GM23248 (cell line): ENCODE results near the gene PGA4. TPM values are rescaled to one million over a fixed set of nuclear protein-coding genes. Genes with fewer than 3 reads are reported as not detected.

ENCODE experiments used
- DNase-seq: peaks from one replicate; pipeline ENCODE4 v3.0.0-alpha.2; 2015
- H2AFZ ChIP-seq: fragments of 200-600 bp; sonication (generic); 2 replicates; pipeline ENCODE4 v1.6.1; 2016; ENCODE audit warnings: antibody characterized with exemption
- H3F3A ChIP-seq: fragments of 200-600 bp; sonication (generic); 2 replicates; pipeline ENCODE4 v1.6.1; 2016; ENCODE audit warnings: mild to moderate bottlenecking, antibody characterized with exemption, mixed run types; ENCODE audit not compliant: insufficient read depth
- H3K27ac ChIP-seq: fragments of 200-600 bp; sonication (generic); 2 replicates; pipeline ENCODE4 v1.5.1; 2016; ENCODE audit warnings: mild to moderate bottlenecking
- H3K27me3 ChIP-seq: fragments of 200-600 bp; sonication (generic); replicated peaks from 2 replicates; pipeline ENCODE4 v1.6.1; 2016; ENCODE audit warnings: mild to moderate bottlenecking; ENCODE audit not compliant: insufficient read depth
- H3K36me3 ChIP-seq: fragments of 200-600 bp; sonication (generic); 2 replicates; pipeline ENCODE4 v1.6.1; 2016; ENCODE audit warnings: low read depth, mild to moderate bottlenecking
- H3K4me1 ChIP-seq: fragments of 200-600 bp; sonication (generic); 2 replicates; pipeline ENCODE4 v1.6.1; 2016; ENCODE audit warnings: mild to moderate bottlenecking; ENCODE audit not compliant: insufficient read depth
- H3K4me2 ChIP-seq: fragments of 200-600 bp; sonication (generic); one replicate; pipeline ENCODE4 v1.6.1; 2016; ENCODE audit warnings: mild to moderate bottlenecking; ENCODE audit not compliant: unreplicated experiment
- H3K4me3 ChIP-seq: fragments of 200-600 bp; sonication (generic); 2 replicates; pipeline ENCODE4 v1.5.1; 2016; ENCODE audit warnings: mild to moderate bottlenecking
- H3K79me2 ChIP-seq: fragments of 200-600 bp; sonication (generic); 2 replicates; pipeline ENCODE4 v1.6.1; 2016; ENCODE audit warnings: mild to moderate bottlenecking; ENCODE audit not compliant: insufficient read depth
- H3K9ac ChIP-seq: fragments of 200-600 bp; sonication (generic); 2 replicates; pipeline ENCODE4 v1.6.1; 2016; ENCODE audit warnings: mild to moderate bottlenecking
- H3K9me2 ChIP-seq: fragments of 200-600 bp; sonication (generic); 2 replicates; pipeline ENCODE4 v1.6.1; 2016; ENCODE audit warnings: mixed run types, mild to moderate bottlenecking, moderate library complexity; ENCODE audit not compliant: insufficient read depth
- H3K9me3 ChIP-seq: fragments of 200-600 bp; sonication (generic); one replicate; pipeline ENCODE4 v1.6.1; 2017; ENCODE audit warnings: low read depth
- H4K20me1 ChIP-seq: fragments of 200-600 bp; sonication (generic); 2 replicates; pipeline ENCODE4 v1.6.0; 2016; ENCODE audit not compliant: insufficient read depth
- EZH2 ChIP-seq: fragments of 200-600 bp; sonication (generic); IDR thresholded peaks from 2 replicates; pipeline ENCODE4 v1.6.1; 2018; ENCODE audit warnings: antibody characterized with exemption, mild to moderate bottlenecking; ENCODE audit not compliant: insufficient read depth, poor library complexity, severe bottlenecking
- EZH2phosphoT487 ChIP-seq: fragments of 200-600 bp; sonication (generic); IDR thresholded peaks from 2 replicates; pipeline ENCODE4 v1.6.1; 2018; ENCODE audit warnings: antibody characterized with exemption, moderate library complexity, mild to moderate bottlenecking, low read depth; ENCODE audit not compliant: insufficient read depth
- whole genome bisulfite sequencing, 2 experiments: methylation state at CpG; one replicate each; pipeline ENCODE4 v1.1.6; 2015 to 2017; ENCODE audit warnings: low lambda C conversion rate in 2 of 2, low coverage in 1 of 2; ENCODE audit errors: missing lambda C conversion rate in 2 of 2; 5-methylcytosine and 5-hydroxymethylcytosine counted together
- in situ Hi-C: fragments of 300-500 bp; cut with MboI; formaldehyde crosslinking; loops from 2 replicates; pipeline ENCODE4 v1.15.0; 2020
- polyA plus RNA-seq: library from polyadenylated mRNA; unstranded; fragments of >200 nt; fragmentation: Nextera tagmentation; extraction: Ambion mirVana; gene quantifications from 2 replicates; pipeline ENCODE4 v1.2.1, GENCODE V29; 2016
- total RNA-seq: library from RNA; depleted of rRNA; stranded (reverse); fragments of >200 nt; shearing (Covaris generic); gene quantifications from 2 replicates; pipeline ENCODE4 v1.2.3, GENCODE V29; 2014

PGA4 gene
- total and polyA plus RNA-seq, 2 experiments from 2014 or later = 0.31 TPM; not detected in 1

- H3K4me3 ChIP-seq = no peak overlapping the region
- in situ Hi-C loops = no loop called here
Observed at GRCh38 chr11:61254403-61255025, 32.4 kb downstream of the PGA4 start.

GRCh38 chr11:61256710-61257482, 34.7 kb downstream of the PGA4 start:
- Histone ChIP-seq H3K27me3 (no peaks in the 10 kb centered on the region), H3K9me3 (no peaks in the 10 kb centered on the region), H3K9ac (no peak overlapping the region), H3K27ac (no peak overlapping the region), H3K36me3 (no peaks in the 10 kb centered on the region), H4K20me1 (no peaks in the 10 kb centered on the region), H3K9me2 (no peaks in the 10 kb centered on the region), H3K4me3 (no peak overlapping the region), H3K4me1 (no peaks in the 10 kb centered on the region), H3K4me2 (no peak overlapping the region), H2AFZ (no peak overlapping the region), H3F3A (no peaks in the 10 kb centered on the region; the same call in 1 of the 2 replicates), H3K79me2 (no peaks in the 10 kb centered on the region)
- in situ Hi-C loops = no loop called here
- no peak for TF ChIP-seq EZH2
- TF ChIP-seq EZH2phosphoT487 = no peak
- no peak for DNase-seq
- 90% methylated on average over 18 of the region's 18 CpGs for WGBS, 2 experiments

More at GRCh38 chr11:61254403-61255025, 32.4 kb downstream of the PGA4 start:
- DNase-seq = peak; percentile 74
- Histone ChIP-seq H3K9me2 (no peaks in the 10 kb centered on the region), H4K20me1 (no peaks in the 10 kb centered on the region), H3K36me3 (no peaks in the 10 kb centered on the region), H3K9me3 (no peaks in the 10 kb centered on the region), H3K79me2 (no peaks in the 10 kb centered on the region), H2AFZ (no peak overlapping the region), H3K27ac (no peak overlapping the region), H3K4me2 (no peak overlapping the region), H3K4me1 (no peaks in the 10 kb centered on the region), H3K27me3 (no peaks in the 10 kb centered on the region), H3F3A (no peaks in the 10 kb centered on the region), H3K9ac (no peak overlapping the region)
- TF ChIP-seq EZH2phosphoT487 (no peak), EZH2 (no peak)
- 51 to 57% methylated on average over 12 of the region's 12 CpGs for WGBS, 2 experiments

- no peaks in the 10 kb centered on the region for H3K36me3 ChIP-seq
- H4K20me1 ChIP-seq = no peaks in the 10 kb centered on the region
- H3K79me2 ChIP-seq = no peaks in the 10 kb centered on the region
- WGBS, 2 experiments = 74 to 78% methylated on average over 8 to 9 of the region's 9 CpGs
- H3K9me3 ChIP-seq = no peaks in the 10 kb centered on the region
- no peak overlapping the region for H3K4me3 ChIP-seq
- TF ChIP-seq EZH2 (no peak), EZH2phosphoT487 (no peak)
- no peak overlapping the region for H3K9ac ChIP-seq
- H3K27me3 ChIP-seq = no peaks in the 10 kb centered on the region
- no peaks in the 10 kb centered on the region; the same call in 1 of the 2 replicates for H3F3A ChIP-seq
- no peak overlapping the region for H3K27ac ChIP-seq
- no peak overlapping the region for H3K4me2 ChIP-seq
- no peak for DNase-seq
- H3K4me1 ChIP-seq = no peaks in the 10 kb centered on the region
- H2AFZ ChIP-seq = no peak overlapping the region
- H3K9me2 ChIP-seq = no peaks in the 10 kb centered on the region
- in situ Hi-C loops = no loop called here
Observed at GRCh38 chr11:61258546-61258945, 36.4 kb downstream of the PGA4 start.

- H3F3A ChIP-seq = no peaks in the 10 kb centered on the region; the same call in 1 of the 2 replicates
- no peaks in the 10 kb centered on the region for H3K4me1 ChIP-seq
- H3K4me3 ChIP-seq = no peak overlapping the region
- no peaks in the 10 kb centered on the region for H3K27me3 ChIP-seq
- no peaks in the 10 kb centered on the region for H3K36me3 ChIP-seq
- H3K9me3 ChIP-seq = no peaks in the 10 kb centered on the region
- H3K79me2 ChIP-seq = no peaks in the 10 kb centered on the region
- no peak overlapping the region for H2AFZ ChIP-seq
- no peak overlapping the region for H3K9ac ChIP-seq
- in situ Hi-C loops = no loop called here
- TF ChIP-seq EZH2phosphoT487 (no peak), EZH2 (no peak)
- H4K20me1 ChIP-seq = no peaks in the 10 kb centered on the region
- H3K27ac ChIP-seq = no peak overlapping the region
- no peaks in the 10 kb centered on the region for H3K9me2 ChIP-seq
- DNase-seq = no peak
- H3K4me2 ChIP-seq = no peak overlapping the region
- WGBS, 2 experiments = 87% methylated on average over 6 of the region's 6 CpGs
Observed at GRCh38 chr11:61259363-61259762, 37.2 kb downstream of the PGA4 start.
